ENCODE measurements around the gene DISP1. TPM values are rescaled to one million over a fixed set of nuclear protein-coding genes. Genes with fewer than 3 reads are reported as not detected.

The DISP1 gene
- total RNA-seq, 6 experiments from 2014 or later: 2.8 to 4.0 (median 3.7) TPM

- Mint-ChIP-seq H3K9me3 (no peaks in the 10 kb centered on the region), H3K27me3 (ENCODE audit: insufficient read depth) (no peaks in the 10 kb centered on the region), H3K36me3 (ENCODE audit: low read depth) (no peaks in the 10 kb centered on the region), H3K4me3 (no peak overlapping the region; the same call in 1 of the 2 replicates), H3K27ac (no peak overlapping the region; the same call in 1 of the 2 replicates), H3K4me1 (ENCODE audit: low read depth) (peaks cover 64% of the 10 kb centered on the region)
- TF ChIP-seq CTCF (IDR thresholded peaks at IDR 0.05): no peak
- DNase-seq: peak; percentile 7
Observed at GRCh38 chr1:222821239-222821638, 6.4 kb downstream of the DISP1 start.

- TF ChIP-seq CTCF (IDR thresholded peaks at IDR 0.05): no peak
- no peak overlapping the region for H3K27ac Mint-ChIP-seq
- H3K4me3 Mint-ChIP-seq: no peak overlapping the region
- no peaks in the 10 kb centered on the region for H3K27me3 Mint-ChIP-seq (ENCODE audit: insufficient read depth)
- H3K9me3 Mint-ChIP-seq: no peaks in the 10 kb centered on the region
- DNase-seq: no peak
- H3K4me1 Mint-ChIP-seq (ENCODE audit: low read depth): peaks cover 47% of the 10 kb centered on the region
- no peaks in the 10 kb centered on the region for H3K36me3 Mint-ChIP-seq (ENCODE audit: low read depth)
Observed at GRCh38 chr1:222823695-222824094, 8.9 kb downstream of the DISP1 start.

- no peak for DNase-seq
- Mint-ChIP-seq H3K27me3 (ENCODE audit: insufficient read depth) (no peaks in the 10 kb centered on the region), H3K36me3 (ENCODE audit: low read depth) (no peaks in the 10 kb centered on the region), H3K27ac (0 out of 2 replicates have a peak overlapping the region, but pooled peaks have one; percentile 42), H3K9me3 (no peaks in the 10 kb centered on the region), H3K4me3 (peak overlapping the region; percentile 77), H3K4me1 (ENCODE audit: low read depth) (peaks cover 52% of the 10 kb centered on the region)
- no peak for TF ChIP-seq CTCF (IDR thresholded peaks at IDR 0.05)
Observed at GRCh38 chr1:222824641-222825040, 9.8 kb downstream of the DISP1 start.

GRCh38 chr1:222828939-222829338 is 14.1 kb downstream of the DISP1 start:
- no peaks in the 10 kb centered on the region for H3K27me3 Mint-ChIP-seq (ENCODE audit: insufficient read depth)
- TF ChIP-seq CTCF (IDR thresholded peaks at IDR 0.05): peak; percentile 57
- no peak for DNase-seq
- H3K4me3 Mint-ChIP-seq: no peak overlapping the region
- no peaks in the 10 kb centered on the region for H3K9me3 Mint-ChIP-seq
- H3K27ac Mint-ChIP-seq: no peak overlapping the region
- no peaks in the 10 kb centered on the region for H3K36me3 Mint-ChIP-seq (ENCODE audit: low read depth)
- H3K4me1 Mint-ChIP-seq (ENCODE audit: low read depth): peaks cover 30% of the 10 kb centered on the region

GRCh38 chr1:222829868-222830267 is 15.0 kb downstream of the DISP1 start:
- Mint-ChIP-seq H3K27me3 (ENCODE audit: insufficient read depth) (no peaks in the 10 kb centered on the region), H3K4me1 (ENCODE audit: low read depth) (peaks cover 29% of the 10 kb centered on the region), H3K27ac (no peak overlapping the region), H3K9me3 (no peaks in the 10 kb centered on the region), H3K4me3 (no peak overlapping the region), H3K36me3 (ENCODE audit: low read depth) (no peaks in the 10 kb centered on the region)
- peak; percentile 50 for DNase-seq
- TF ChIP-seq CTCF (IDR thresholded peaks at IDR 0.05): no peak

GRCh38 chr1:222833356-222833876 is 18.6 kb downstream of the DISP1 start:
- Mint-ChIP-seq H3K4me3 (no peak overlapping the region), H3K27me3 (ENCODE audit: insufficient read depth) (no peaks in the 10 kb centered on the region)
- DNase-seq: no peak

More at GRCh38 chr1:222833356-222833876, 18.6 kb downstream of the DISP1 start:
- no peak for TF ChIP-seq CTCF (IDR thresholded peaks at IDR 0.05)
- Mint-ChIP-seq H3K9me3 (no peaks in the 10 kb centered on the region), H3K27ac (no peak overlapping the region), H3K36me3 (ENCODE audit: low read depth) (no peaks in the 10 kb centered on the region), H3K4me1 (ENCODE audit: low read depth) (peaks cover 23% of the 10 kb centered on the region)
